DMS153 treated with DMSO at 0.1 percent for 48 hours (cell line): ENCODE results near the gene OR6C65.
"Not testable (repeated sequence)": the region's sequence is repeated elsewhere in the genome, so short reads cannot be mapped to it uniquely, and the experiment has no call there.

Experiments
- DNase-seq: peaks from one replicate; lab custom pipeline; 2025; ENCODE audit not compliant: unreplicated experiment; lab: John Stamatoyannopoulos, UW

OR6C65 gene

DNA sequence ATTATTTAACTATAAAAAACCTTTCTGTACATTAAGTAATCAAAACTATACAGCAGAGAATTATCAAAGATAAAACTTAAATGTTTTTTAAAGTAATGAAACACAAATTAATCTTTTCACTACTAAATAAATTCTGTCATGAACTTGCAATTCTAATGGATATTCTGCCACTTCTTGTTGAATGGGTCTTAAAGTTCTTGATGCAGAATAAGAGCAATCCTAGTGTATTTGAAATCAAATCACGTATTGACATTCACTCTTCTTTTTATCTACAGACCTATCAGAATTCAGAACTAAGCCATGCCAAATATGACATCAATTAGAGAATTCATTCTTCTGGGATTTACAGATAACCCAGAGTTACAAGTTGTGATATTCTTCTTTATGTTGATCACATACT is at the start of gene OR6C65:
Gene OR6C65, plus strand, starts transcription at position 301 of the 400 bp plus-strand sequence. Its CDS starts 0 bp downstream, at position 301.
- no peak for DNase-seq

DNA sequence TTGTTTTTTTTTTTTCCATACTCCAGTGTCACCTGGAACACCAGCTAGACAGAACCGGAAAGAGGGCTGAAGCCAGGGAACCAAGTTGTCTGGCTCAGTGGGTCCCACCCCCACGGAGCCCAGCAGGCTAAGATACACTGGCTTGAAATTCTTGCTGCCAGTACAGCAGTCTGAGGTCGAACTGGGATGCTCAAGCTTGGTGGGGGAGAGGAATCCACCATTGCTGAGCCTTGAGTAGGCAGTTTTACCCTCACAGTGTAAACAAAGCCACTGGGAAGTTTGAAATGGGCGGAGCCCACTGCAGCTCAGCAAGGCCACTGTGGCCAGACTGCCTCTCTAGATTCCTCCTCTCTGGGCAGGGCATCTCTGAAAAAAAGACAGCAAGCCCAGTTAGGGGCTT is 45.0 kb upstream of the OR6C65 start:
- DNase-seq: not testable (repeated sequence)

DNA sequence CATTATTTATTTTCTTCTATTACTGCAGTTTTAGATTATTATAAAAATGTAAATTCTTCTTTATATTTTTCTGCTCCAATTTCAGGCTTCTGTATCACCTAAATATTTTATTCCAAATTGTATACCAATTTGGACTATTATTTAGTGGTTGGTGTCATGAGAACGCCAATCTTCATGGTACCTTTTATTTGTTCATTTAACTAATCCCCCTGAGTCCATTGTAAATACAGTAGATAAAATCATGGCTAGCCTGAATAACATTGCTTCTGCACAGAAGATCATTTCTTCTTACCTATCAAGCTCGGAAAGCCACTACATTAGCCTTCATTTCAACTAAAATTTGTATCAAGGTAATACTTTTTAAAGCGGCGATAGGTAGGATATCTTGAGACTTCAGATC is 37.7 kb upstream of the OR6C65 start, which contains the start of gene OR6C75:
Gene OR6C75, plus strand, starts transcription at position 301 of the 400 bp plus-strand sequence. CDS start 2,136 bp downstream, outside the sequence.
- DNase-seq: no peak

DNA sequence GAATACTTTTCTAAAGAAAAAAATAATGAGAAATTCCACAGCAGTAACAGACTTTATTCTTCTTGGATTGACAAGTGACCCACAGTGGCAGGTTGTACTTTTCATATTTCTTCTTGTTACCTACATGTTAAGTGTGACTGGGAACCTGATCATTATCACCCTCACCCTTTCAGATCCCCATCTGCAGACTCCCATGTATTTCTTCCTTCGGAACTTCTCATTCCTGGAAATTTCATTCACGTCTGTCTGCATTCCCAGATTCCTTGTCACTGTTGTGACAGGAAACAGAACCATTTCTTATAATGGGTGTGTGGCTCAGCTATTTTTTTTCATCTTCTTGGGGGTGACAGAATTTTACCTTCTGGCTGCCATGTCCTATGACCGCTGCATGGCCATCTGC is 35.2 kb upstream of the OR6C65 start:
- no peak for DNase-seq

DNA sequence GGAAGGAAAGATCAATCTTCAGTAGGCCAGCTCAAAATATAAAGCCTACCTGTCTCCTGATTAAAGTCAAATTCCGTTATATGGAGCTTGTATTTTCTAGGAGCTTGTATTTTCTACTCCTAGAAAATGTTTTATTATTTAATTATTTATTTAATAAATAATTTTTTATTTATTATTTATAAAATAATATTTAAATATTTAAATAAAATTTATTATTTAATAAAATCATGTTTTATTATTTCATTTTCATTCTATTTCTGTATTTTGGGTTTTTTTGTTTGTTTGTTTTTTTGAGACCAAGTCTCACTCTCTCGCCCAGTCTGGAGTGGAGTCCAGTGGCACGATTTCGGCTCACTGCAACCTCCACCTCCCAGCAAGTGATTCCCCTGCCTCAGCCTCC is 27.8 kb upstream of the OR6C65 start:
- no peak for DNase-seq

DNA sequence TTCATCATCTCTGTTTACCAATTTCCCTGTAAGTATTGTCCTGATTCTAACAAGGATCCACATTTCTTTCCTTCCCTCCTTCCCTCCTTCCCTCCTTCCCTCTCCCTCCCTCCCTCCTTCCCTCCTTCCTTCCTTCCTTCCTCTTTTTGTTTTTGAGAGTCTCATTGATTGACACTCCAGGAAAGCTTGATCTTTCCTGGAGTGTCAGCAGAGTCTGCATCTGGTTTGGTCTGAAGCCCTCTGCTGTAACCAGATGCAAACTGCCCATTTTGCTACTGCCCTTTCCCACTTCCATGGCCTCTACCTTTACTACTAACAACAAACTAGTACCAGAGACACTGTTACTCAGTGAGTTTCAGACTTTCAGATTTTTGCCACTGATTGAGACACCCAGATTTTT is 14.4 kb upstream of the OR6C65 start:
- no peak for DNase-seq

DNA sequence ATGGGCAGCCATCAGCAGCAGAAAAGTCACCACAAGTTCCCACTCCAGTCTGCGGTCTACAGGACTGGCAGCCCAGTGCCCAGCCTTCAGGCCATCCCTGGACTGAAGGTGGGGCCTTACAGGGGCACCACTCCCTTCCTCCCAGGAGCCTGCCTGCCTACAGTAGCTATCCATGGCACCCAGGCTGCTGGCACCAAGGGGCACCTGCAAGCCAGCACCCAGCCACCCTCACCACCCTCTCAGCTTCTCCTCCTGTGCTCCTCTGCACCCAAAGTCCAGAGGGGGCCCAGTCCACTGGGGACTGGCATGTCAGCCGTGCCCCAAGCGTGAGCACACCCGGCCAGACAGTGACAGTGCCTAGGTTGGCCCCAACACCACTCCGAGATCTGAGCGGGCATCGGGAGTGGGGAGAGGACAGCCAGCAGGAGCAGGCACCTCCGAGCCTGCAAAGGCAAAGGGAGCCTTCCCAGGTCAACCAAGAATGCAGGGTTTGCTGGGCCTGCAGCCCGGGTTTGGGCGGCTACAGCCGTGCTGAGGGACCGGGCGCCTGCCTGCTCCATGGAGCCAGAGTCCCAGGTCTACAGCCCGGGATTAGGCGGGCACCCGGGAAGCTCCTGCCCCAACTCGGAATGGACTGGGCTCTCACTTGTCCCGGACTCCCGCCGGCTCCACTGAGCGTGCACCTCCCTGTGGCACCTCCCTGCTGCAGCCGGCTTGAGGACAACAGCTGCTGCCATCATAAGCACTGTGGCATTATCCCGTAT is 8.1 kb upstream of the OR6C65 start:
- no peak for DNase-seq

DNA sequence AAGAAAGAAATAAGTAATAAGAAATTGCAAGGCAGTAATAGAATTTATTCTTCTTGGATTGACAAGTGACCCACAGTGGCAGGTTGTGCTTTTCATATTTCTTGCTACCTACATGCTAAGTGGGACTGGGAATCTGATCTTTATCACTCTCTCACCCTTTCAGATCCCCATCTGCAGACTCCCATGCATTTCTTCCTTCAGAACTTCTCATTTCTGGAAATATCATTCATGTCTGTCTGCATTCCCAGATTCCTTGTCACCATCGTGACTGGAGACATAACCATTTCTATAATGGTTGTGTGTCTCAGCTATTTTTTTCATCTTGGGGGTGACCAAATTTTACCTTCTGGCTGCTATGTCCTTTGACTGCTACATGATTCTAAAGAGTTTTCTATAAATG is 4.0 kb upstream of the OR6C65 start:
- no peak for DNase-seq

DNA sequence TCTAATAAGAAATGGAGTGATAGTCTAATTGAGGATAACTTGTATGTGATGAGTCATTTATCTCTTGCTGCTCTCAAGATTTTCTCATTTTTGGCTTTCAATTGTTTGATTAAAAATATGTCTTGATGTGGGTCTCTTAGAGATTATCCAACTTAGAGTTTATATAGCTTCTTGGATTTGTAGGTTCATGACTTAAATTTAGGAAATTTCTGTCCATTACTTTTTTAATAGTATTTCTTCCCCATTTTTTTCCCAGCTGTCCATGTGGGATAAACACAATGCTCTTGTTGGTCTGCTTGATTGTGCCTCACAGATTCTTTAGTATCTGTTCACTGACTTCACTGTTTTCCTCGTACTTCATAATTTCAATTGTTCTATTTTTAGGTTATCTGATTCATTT is 7.5 kb downstream of the OR6C65 start:
- DNase-seq: no peak

DNA sequence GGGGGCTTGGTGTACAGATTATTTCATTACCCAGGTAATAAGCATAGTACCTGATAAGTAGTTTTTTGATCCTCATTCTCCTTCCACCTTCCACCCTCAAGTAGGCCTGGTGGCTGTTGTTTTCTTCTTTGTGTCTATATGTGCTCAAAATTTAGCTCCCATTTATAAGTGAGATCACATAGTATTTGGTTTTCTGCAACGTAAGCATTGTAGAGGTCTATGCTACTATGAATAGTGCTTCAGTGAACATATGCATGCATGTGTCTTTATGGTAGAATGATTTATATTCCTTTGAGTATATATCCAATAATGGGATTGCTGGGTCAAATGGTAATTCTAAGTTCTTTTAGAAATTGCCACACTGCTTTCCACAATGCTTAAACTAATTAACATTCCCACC is 8.8 kb downstream of the OR6C65 start:
- DNase-seq: not testable (repeated sequence)

DNA sequence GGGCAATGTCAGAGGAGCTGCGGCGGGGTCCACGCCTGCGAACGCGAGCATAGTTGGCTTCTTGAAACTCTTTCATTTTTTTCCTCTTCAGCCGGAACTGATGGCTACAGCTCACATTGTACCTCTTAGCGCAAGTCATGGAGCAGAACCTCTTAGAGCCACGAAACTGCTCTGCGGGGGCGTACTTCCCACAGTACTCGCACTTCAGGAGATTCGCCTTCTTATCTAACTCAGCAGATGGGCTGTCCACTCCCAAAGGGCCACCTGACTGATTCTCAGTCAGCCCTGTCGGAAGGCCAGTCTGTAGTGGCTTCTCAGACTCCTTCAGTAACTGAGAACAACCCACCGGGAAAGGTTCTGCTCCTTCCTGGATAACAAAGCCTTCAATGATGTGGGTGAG is 11.8 kb downstream of the OR6C65 start:
- DNase-seq: not testable (repeated sequence)

DNA sequence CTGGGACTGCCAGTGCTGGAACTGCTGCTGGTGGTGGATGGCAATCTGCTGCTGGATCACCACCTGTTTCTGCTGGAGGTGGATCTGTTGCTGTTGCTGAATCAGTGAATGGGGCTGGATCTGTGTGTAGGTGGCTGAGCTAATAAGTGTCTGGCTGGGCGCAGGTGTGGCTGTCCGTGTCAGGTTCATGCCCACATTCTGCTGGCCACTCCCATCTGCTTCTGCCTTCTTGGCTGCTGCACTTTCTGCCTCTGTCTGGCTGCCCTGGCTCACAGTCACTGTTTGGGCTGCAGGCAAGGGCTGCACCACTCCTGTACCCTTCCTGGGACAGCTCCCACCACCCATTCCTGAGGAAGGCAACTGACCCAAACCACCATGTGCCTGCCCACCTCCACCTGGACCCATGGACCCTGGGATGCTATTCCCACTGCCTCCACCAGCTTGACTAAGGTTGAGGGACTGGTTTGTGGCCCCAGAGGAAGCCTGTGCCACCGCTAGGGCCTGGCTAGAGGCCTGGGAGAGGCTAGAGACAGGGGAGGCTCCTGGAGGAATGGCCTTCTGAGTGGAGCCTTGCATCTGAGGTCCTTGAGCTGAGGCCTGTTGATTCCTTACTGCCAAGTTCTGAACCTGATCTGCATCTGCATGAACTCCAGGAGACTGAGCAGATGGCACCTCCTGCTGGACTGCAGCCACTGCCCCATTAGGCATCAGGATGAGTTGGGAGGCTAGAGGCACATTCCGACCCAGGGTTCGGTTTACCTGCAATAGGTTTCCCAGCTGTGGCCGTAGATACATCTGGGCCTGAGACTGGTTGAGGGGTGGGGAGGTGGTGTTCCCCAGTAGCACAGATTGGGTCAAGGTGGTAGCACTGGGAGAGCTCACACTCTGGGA is 13.4 kb downstream of the OR6C65 start:
- not testable (repeated sequence) for DNase-seq

DNA sequence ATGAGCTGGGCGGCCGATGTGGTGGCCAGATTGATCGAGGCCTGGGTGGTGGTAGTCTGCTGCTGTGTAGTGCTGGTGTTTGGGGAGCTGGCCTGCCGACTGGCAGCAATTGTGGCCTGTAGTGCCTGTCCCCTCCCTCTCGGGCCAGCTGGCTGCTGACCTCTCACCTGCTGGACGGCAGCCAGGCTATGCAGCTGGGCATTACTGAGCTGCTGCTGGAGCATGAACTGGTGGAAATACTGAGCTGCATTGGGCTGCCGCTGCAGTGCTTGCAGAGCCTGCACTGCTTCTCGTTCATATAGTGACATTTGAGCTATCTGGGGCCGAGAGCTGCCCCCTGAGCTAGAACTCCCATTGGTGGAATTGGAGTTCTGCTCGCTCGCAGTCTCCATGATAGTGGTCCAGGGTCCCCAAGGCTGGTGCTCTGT is 14.1 kb downstream of the OR6C65 start:
- DNase-seq: not testable (repeated sequence)

DNA sequence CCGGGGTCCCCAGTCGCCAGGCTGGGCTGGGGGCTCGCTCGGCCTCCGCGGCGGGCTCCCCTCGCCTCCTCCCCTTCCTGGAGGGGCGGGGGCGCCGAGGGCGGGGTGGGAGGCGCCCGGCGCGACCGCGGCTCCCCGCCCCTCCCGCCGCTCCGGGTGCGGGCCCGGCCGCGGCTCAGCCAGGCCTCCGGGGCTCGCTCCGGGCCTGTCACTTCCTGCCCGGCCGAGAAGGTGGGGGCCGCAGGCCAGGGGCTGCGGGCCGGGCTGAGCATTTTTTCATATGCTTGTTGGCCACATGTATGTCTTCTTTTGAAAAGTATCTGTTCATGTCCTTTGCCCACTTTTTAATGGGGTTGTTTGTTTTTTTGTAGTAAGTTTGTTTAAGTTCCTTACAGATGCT is 14.6 kb downstream of the OR6C65 start:
- DNase-seq: not testable (repeated sequence)

DNA sequence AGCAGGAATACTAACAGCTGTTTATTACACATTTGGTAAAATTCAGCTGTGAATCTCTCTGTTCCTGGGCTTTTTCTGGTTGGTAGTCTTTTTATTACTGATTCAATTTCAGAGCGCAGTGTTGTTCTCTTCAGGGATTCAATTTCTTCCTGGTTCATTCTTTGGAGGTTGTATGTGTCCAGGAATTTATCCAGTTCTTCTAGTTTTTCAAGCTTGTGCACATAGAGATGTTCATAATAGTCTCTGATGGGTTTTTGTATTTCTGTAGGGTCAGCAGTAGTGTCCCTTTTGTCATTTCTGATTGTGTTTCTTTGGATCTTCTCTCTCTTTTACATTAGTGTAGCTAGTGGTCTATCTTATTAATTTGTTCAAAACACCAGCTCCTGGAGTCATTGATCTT is 16.6 kb downstream of the OR6C65 start:
- DNase-seq: no peak

DNA sequence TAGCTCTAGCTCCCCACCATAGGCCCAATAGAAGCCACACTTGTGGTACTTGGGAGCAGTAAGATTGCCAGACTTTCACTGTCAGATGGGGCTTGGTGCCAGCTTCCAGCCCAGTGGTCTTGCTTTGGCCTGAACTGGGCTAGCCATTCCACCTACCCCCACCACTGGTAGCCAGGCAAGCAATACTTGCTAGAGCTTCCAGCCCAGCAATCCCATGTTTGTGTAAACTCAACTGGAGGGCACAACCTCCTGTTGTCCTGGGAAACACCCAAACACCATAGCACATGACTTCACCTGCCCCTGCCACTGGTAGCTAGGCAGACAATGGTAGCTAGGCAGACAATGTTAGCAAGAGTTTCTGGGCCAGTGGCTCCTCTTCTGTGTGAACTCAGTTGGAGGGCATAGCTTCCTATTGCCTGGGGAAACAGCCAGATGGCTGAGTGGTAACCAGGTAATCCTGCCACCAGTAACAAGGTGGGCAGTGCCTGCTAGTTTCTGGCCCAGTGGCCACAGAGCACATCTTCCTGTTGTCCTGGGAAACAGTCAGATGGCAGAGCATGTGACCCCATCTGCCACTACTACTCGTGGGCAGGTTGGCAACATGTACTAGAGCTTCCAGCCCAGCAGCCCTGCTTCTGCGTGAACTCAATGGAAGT is 20.1 kb downstream of the OR6C65 start:
- DNase-seq: no peak

DNA sequence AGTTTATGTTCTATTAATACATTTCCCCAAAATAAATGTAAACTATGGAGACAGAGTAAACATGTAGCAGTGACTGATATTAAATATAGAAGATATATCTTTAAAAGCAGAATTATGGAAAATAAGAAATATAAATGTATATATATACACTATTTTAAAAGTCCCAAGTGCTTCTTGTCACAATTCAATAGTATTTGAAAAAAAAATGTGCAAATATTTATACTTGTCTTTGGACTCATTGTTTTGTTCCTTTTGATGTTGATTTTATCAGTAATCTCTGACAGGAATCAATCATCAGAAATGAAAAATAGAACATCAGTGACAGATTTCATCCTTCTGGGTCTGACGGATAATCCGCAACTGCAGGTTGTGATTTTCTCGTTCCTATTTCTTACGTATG is 25.6 kb downstream of the OR6C65 start, which contains the start of gene OR6C76:
Gene OR6C76, plus strand, starts transcription at position 301 of the 400 bp plus-strand sequence. Its CDS starts 0 bp downstream, at position 301.
- no peak for DNase-seq

DNA sequence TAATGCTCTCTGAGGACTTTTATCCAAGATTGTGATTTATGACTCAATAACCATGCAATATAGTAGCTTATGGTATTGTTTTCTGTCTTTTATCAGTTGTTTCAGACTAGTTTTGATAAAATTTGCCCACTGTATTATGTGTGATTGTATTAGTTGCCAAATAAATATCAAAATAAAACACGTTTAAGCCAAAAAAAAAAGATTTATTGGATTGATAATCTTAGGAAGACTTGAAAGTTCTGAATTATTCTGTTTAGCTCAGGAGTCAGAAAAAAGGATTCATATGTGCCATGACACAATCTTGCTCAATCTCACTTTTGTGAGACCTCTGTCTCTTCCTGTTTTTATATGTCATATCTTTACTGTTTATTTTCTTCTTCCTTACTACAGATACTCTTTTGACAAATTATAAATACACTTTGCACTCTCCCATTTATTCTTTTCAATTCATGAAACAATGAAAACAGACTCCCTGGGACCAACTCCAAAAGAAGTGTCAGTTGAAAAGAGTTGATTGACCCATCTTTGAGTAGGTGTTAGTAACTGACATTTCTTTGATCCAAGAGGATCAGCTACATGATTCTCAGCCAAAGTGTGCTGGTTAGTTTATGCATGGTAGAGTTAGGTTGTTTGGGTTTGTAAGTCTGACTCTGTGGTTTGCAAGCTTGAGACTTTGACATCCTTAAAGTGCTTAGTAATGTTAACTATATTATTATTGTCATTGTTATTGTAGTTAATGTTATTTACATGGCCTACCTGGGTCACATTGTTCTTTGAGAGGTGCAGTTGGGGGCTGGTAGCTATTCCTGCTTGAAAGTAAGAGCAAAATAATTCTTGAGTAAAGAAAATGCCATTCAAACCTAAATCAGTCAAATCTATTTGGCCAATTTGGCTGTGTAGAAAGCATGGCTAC is 28.3 kb downstream of the OR6C65 start:
- DNase-seq: no peak

DNA sequence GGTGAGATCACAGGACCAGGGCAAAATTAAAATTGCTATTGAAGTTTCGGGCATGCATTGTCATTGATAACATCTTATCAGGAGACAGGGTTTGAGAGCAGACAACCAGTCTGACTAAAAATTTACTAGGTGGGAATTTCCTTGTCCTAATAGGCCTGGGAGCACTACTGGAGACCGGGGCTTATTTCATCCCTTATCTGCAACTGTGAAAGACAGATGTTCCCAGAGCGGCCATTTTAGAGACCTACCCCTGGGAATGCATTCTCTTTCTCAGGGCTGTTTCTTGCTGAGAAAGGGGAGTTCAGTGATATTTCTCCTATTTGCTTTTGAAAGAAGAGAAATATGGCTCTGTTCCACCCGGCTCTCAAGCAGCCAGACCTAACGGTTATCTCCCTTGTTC is 40.9 kb downstream of the OR6C65 start:
- not testable (repeated sequence) for DNase-seq

DNA sequence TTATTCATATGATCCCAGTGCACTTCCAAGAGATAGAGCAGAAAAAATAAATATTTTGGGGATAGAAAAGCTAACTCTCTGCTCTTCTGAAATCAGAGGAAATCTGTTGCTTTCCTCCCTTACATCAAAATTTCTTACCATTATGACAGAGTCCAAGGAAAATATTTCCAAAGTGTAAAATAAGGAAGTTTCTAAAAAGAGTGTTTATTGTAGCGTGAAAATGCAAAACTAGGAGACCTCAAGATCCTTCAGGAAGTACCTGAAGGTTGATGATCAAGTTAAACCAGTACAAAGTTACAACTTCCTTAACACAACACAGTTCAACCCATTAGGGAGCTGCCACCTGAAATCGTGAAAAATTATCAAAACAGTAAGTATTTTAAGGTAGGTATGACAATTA is 43.4 kb downstream of the OR6C65 start, which contains the start of gene OR6C2:
Gene OR6C2, plus strand, starts transcription at position 301 of the 400 bp plus-strand sequence. CDS start 8,138 bp downstream, outside the sequence.
- no peak for DNase-seq
